Left lung (tissue), 10 donors: ENCODE data around the gene SLC24A3. TPM values are rescaled to one million over a fixed set of nuclear protein-coding genes. Genes with fewer than 3 reads are reported as not detected.

Source experiments
- ATAC-seq: fragments of 200-7000 bp; cut with Tn5 transposase; one replicate; pipeline ENCODE4 v1.9.1; 2020; ENCODE audit warnings: moderate library complexity
- DNase-seq, 4 donors: peaks; one replicate each; pipeline ENCODE4 v3.0.0-alpha.2; 2013 to 2020
- H3K27ac ChIP-seq, 2 donors: fragments of 200-600 bp; sonication (generic) in 1 of 2; one replicate each; pipeline versions ENCODE4 v1.5.0 to v1.8.0; 2020 to 2021
- H3K27me3 ChIP-seq, 2 donors: fragments of 200-600 bp; sonication (generic) in 1 of 2; one replicate each; pipeline versions ENCODE4 v1.5.0 to v1.8.0; 2020 to 2021
- H3K36me3 ChIP-seq, 2 donors: fragments of 200-600 bp; sonication (generic) in 1 of 2; one replicate each; pipeline versions ENCODE4 v1.5.0 to v1.8.0; 2020 to 2021
- H3K4me1 ChIP-seq, 2 donors: fragments of 200-600 bp; one replicate each; pipeline ENCODE4 v1.8.0; 2021
- H3K4me3 ChIP-seq, 2 donors: fragments of 200-600 bp; sonication (generic) in 1 of 2; one replicate each; pipeline versions ENCODE4 v1.5.0 to v1.8.0; 2020 to 2021; ENCODE audit warnings: mild to moderate bottlenecking in 1 of 2
- H3K9me3 ChIP-seq, 2 donors: fragments of 200-600 bp; sonication (generic) in 1 of 2; one replicate each; pipeline versions ENCODE4 v1.5.0 to v1.8.0; 2020 to 2021
- CTCF ChIP-seq, 2 donors: fragments of 200-600 bp; sonication (generic) in 1 of 2; IDR thresholded peaks; one replicate each; pipeline versions ENCODE4 v1.5.0 to v1.8.0; 2021; ENCODE audit warnings: antibody characterized with exemption in 2 of 2
- intact Hi-C, 2 donors: fragments of 100-400 bp; cut with DNase I; formaldehyde crosslinking; loops; one replicate each; pipeline versions ENCODE4 v1.11.2 to v1.14.2; 2022
- polyA plus RNA-seq, 6 donors: library from polyadenylated mRNA; unstranded; fragments of 120-200 nt; gene quantifications; one replicate each; pipeline ENCODE4 v1.2.1, GENCODE V29; 2013; ENCODE audit not compliant: insufficient read length in 6 of 6
- total RNA-seq, 2 donors: library from RNA; stranded (reverse); fragmentation: NEBNext Ultra II Directional; extraction: Animal tissue kit (Norgen Biotek cat#: 25700); gene quantifications; one replicate each; pipeline ENCODE4 v1.2.1, GENCODE V29; 2021
- donor health status: DM: no; HTN: yes; CAD: no.
- donor health status: DM: no; HTN: no; CAD: no.

Gene SLC24A3
- total and polyA plus RNA-seq, 8 donors = 4.4 to 8.7 (median 6.6) TPM

- Histone ChIP-seq H3K4me1 (no peaks in the 10 kb centered on the region), H3K9me3 (no peaks in the 10 kb centered on the region), H3K27ac (no peak overlapping the region), H3K27me3 (no peaks in the 10 kb centered on the region), H3K4me3 (no peak overlapping the region), H3K36me3 (no peaks in the 10 kb centered on the region)
- no peak for TF ChIP-seq CTCF (IDR thresholded peaks at IDR 0.05)
- intact Hi-C loops = no loop called here
- no peak for ATAC-seq
- no peak for DNase-seq
Measured at GRCh38 chr20:19522836-19523590, 310.6 kb downstream of the SLC24A3 start.

GRCh38 chr20:19524691-19525090 lies 312.2 kb downstream of the SLC24A3 start:
- Histone ChIP-seq H3K9me3 (no peaks in the 10 kb centered on the region), H3K27me3 (no peaks in the 10 kb centered on the region), H3K4me1 (no peaks in the 10 kb centered on the region), H3K27ac (no peak overlapping the region), H3K36me3 (no peaks in the 10 kb centered on the region), H3K4me3 (no peak overlapping the region)
- no peak for TF ChIP-seq CTCF (IDR thresholded peaks at IDR 0.05)
- intact Hi-C loops = no loop called here
- ATAC-seq = no peak
- DNase-seq = no peak

- H3K27me3 ChIP-seq = no peaks in the 10 kb centered on the region
- no peak for TF ChIP-seq CTCF (IDR thresholded peaks at IDR 0.05)
- H3K27ac ChIP-seq = no peak overlapping the region
- H3K9me3 ChIP-seq = no peaks in the 10 kb centered on the region
- H3K36me3 ChIP-seq = no peaks in the 10 kb centered on the region
- no peak for DNase-seq
- H3K4me1 ChIP-seq = no peaks in the 10 kb centered on the region
- intact Hi-C loops = no loop called here
- no peak overlapping the region for H3K4me3 ChIP-seq
- no peak for ATAC-seq
Measured at GRCh38 chr20:19527509-19527908, 315.1 kb downstream of the SLC24A3 start.

GRCh38 chr20:19528286-19529030 lies 316.0 kb downstream of the SLC24A3 start:
- Histone ChIP-seq H3K27me3 (no peaks in the 10 kb centered on the region), H3K36me3 (no peaks in the 10 kb centered on the region), H3K9me3 (no peaks in the 10 kb centered on the region), H3K4me1 (no peaks in the 10 kb centered on the region), H3K4me3 (no peak overlapping the region), H3K27ac (no peak overlapping the region)
- no peak for TF ChIP-seq CTCF (IDR thresholded peaks at IDR 0.05)
- no peak for ATAC-seq
- intact Hi-C loops = no loop called here
- DNase-seq = no peak

GRCh38 chr20:19530006-19530405 lies 317.6 kb downstream of the SLC24A3 start:
- Histone ChIP-seq H3K27ac (no peak overlapping the region), H3K27me3 (no peaks in the 10 kb centered on the region), H3K36me3 (no peaks in the 10 kb centered on the region), H3K9me3 (peaks cover 0 to 6% of the 10 kb centered on the region in 2 donors), H3K4me3 (no peak overlapping the region), H3K4me1 (no peaks in the 10 kb centered on the region)
- no peak for DNase-seq
- no peak for ATAC-seq
- intact Hi-C loops = no loop called here
- no peak for TF ChIP-seq CTCF (IDR thresholded peaks at IDR 0.05)
